H9 (cell line): Measurements from ENCODE around the gene IDUA. TPM values are rescaled to one million over a fixed set of nuclear protein-coding genes. Genes with fewer than 3 reads are reported as not detected.

Experiments
- DNase-seq: peaks from one replicate; pipeline ENCODE4 v3.0.0-alpha.2; 2017
- H2AFZ ChIP-seq: one replicate; pipeline ENCODE4 v1.6.1; 2013; ENCODE audit warnings: mild to moderate bottlenecking, low read length, control low read depth, moderate library complexity
- H2AK5ac ChIP-seq: 2 replicates; pipeline ENCODE4 v1.6.1; 2013; ENCODE audit warnings: low read length, control low read depth, mixed read lengths; ENCODE audit not compliant: insufficient read length
- H2BK120ac ChIP-seq: one replicate; pipeline ENCODE4 v1.6.1; 2013; ENCODE audit warnings: low read depth, mild to moderate bottlenecking, low read length, control low read depth, inconsistent platforms; ENCODE audit not compliant: poor library complexity, severe bottlenecking
- H2BK12ac ChIP-seq: 2 replicates; pipeline ENCODE4 v1.6.1; 2013; ENCODE audit warnings: low read length, control low read depth, mixed read lengths, low read depth; ENCODE audit not compliant: insufficient read length
- H2BK15ac ChIP-seq: 2 replicates; pipeline ENCODE4 v1.6.1; 2013; ENCODE audit warnings: low read depth, low read length, control low read depth
- H2BK20ac ChIP-seq: one replicate; pipeline ENCODE4 v1.6.1; 2013; ENCODE audit warnings: low read depth, mild to moderate bottlenecking, low read length, control low read depth, inconsistent platforms; ENCODE audit not compliant: poor library complexity, severe bottlenecking
- H2BK5ac ChIP-seq: 2 replicates; pipeline ENCODE4 v1.6.1; 2013; ENCODE audit warnings: low read length, control low read depth, mixed read lengths; ENCODE audit not compliant: insufficient read length
- H3K14ac ChIP-seq: 2 replicates; pipeline ENCODE4 v1.6.1; 2013; ENCODE audit warnings: low read length, control low read depth; ENCODE audit not compliant: insufficient read depth
- H3K18ac ChIP-seq: 2 replicates; pipeline ENCODE4 v1.6.1; 2013; ENCODE audit warnings: low read depth, mild to moderate bottlenecking, mixed read lengths, low read length, control low read depth; ENCODE audit not compliant: insufficient read length
- H3K23ac ChIP-seq: 2 replicates; pipeline ENCODE4 v1.6.1; 2013; ENCODE audit warnings: low read length, control low read depth, mixed read lengths, low read depth; ENCODE audit not compliant: insufficient read length
- H3K23me2 ChIP-seq: 2 replicates; pipeline ENCODE4 v1.6.1; 2013; ENCODE audit warnings: low read depth, mild to moderate bottlenecking, mixed read lengths, low read length, control low read depth; ENCODE audit not compliant: insufficient read length, poor library complexity, severe bottlenecking
- H3K27ac ChIP-seq: 2 replicates; pipeline ENCODE4 v1.5.1; 2013; ENCODE audit warnings: low read length, control low read depth, mixed read lengths, low read depth; ENCODE audit not compliant: insufficient read length
- H3K27me3 ChIP-seq: 2 replicates; pipeline ENCODE4 v1.6.1; 2013; ENCODE audit warnings: low read length, control low read depth, inconsistent platforms; ENCODE audit not compliant: insufficient read depth
- H3K4ac ChIP-seq: 2 replicates; pipeline ENCODE4 v1.6.1; 2013; ENCODE audit warnings: low read depth, mild to moderate bottlenecking, control low read depth, inconsistent platforms, low read length, moderate library complexity
- H3K4me1 ChIP-seq: 2 replicates; pipeline ENCODE4 v1.6.1; 2013; ENCODE audit warnings: low read length, control low read depth, inconsistent platforms; ENCODE audit not compliant: insufficient read depth
- H3K4me2 ChIP-seq: 2 replicates; pipeline ENCODE4 v1.6.1; 2013; ENCODE audit warnings: low read length, control low read depth, mixed read lengths; ENCODE audit not compliant: insufficient read length, insufficient read depth
- H3K56ac ChIP-seq: 2 replicates; pipeline ENCODE4 v1.6.1; 2013; ENCODE audit warnings: low read depth, mild to moderate bottlenecking, mixed read lengths, low read length, control low read depth; ENCODE audit not compliant: insufficient read length
- H3K79me1 ChIP-seq: 2 replicates; pipeline ENCODE4 v1.6.1; 2013; ENCODE audit warnings: low read depth, mild to moderate bottlenecking, moderate library complexity, low read length, control low read depth, inconsistent platforms; ENCODE audit not compliant: insufficient read depth, poor library complexity, severe bottlenecking
- H3K79me2 ChIP-seq: 2 replicates; pipeline ENCODE4 v1.6.1; 2013; ENCODE audit warnings: low read length, control low read depth, inconsistent platforms; ENCODE audit not compliant: insufficient read depth
- H3K9ac ChIP-seq: 2 replicates; pipeline ENCODE4 v1.6.1; 2013; ENCODE audit warnings: low read length, control low read depth, mixed read lengths; ENCODE audit not compliant: insufficient read length; ENCODE audit errors: extremely low read depth
- H3K9me3 ChIP-seq: one replicate; pipeline ENCODE4 v1.6.1; 2013; ENCODE audit warnings: low read depth, low read length, inconsistent platforms; ENCODE audit not compliant: control insufficient read depth
- H3T11ph ChIP-seq: one replicate; pipeline ENCODE4 v1.6.1; 2013; ENCODE audit warnings: mild to moderate bottlenecking, low read length, control low read depth, inconsistent platforms
- H4K20me1 ChIP-seq: one replicate; pipeline ENCODE4 v1.6.1; 2013; ENCODE audit not compliant: control insufficient read depth, insufficient read length, insufficient read depth
- H4K5ac ChIP-seq: 2 replicates; pipeline ENCODE4 v1.6.1; 2013; ENCODE audit warnings: low read depth, mild to moderate bottlenecking, mixed read lengths, low read length, control low read depth; ENCODE audit not compliant: insufficient read length
- H4K8ac ChIP-seq: replicated peaks from 2 replicates; pipeline ENCODE4 v1.6.1; 2013; ENCODE audit warnings: low read length, control low read depth, mixed read lengths, low read depth; ENCODE audit not compliant: insufficient read length
- H4K91ac ChIP-seq: 2 replicates; pipeline ENCODE4 v1.6.1; 2013; ENCODE audit warnings: low read depth, mild to moderate bottlenecking, moderate library complexity, mixed read lengths, low read length, control low read depth; ENCODE audit not compliant: insufficient read length
- H3K27ac Mint-ChIP-seq, 3 experiments: 2 replicates in 2 of 3; 3 replicates in 1 of 3; pipeline ENCODE4 v1.8.0; 2020 to 2021; ENCODE audit warnings: mixed read lengths in 3 of 3, mild to moderate bottlenecking in 1 of 3, moderate library complexity in 1 of 3
- H3K27me3 Mint-ChIP-seq: 2 replicates; pipeline ENCODE4 v1.8.0; 2021; ENCODE audit warnings: low read depth, mild to moderate bottlenecking, moderate library complexity, mixed read lengths
- H3K36me3 Mint-ChIP-seq, 3 experiments: 2 replicates in 2 of 3; 3 replicates in 1 of 3; pipeline ENCODE4 v1.8.0; 2020 to 2021; ENCODE audit warnings: low read depth in 3 of 3, mixed read lengths in 3 of 3; ENCODE audit not compliant: insufficient read depth in 1 of 3
- H3K4me1 Mint-ChIP-seq, 2 experiments: 2 replicates each; pipeline ENCODE4 v1.8.0; 2020; ENCODE audit warnings: mixed read lengths in 2 of 2
- H3K4me3 Mint-ChIP-seq, 2 experiments: 2 replicates in 1 of 2; 3 replicates in 1 of 2; pipeline ENCODE4 v1.8.0; 2020 to 2021; ENCODE audit warnings: mild to moderate bottlenecking in 2 of 2, mixed read lengths in 2 of 2, moderate library complexity in 1 of 2
- H3K9me3 Mint-ChIP-seq, 2 experiments: 2 replicates in 1 of 2; 3 replicates in 1 of 2; pipeline ENCODE4 v1.8.0; 2020; ENCODE audit warnings: mild to moderate bottlenecking in 2 of 2, mixed read lengths in 2 of 2, moderate library complexity in 1 of 2
- CTCF ChIP-seq: fragments of 200-600 bp; sonication (generic); conservative IDR thresholded peaks from 3 replicates; pipeline ENCODE4 v1.8.0; 2021; ENCODE audit warnings: antibody characterized with exemption, mild to moderate bottlenecking
- WGBS: extraction: QIAGEN DNeasy Blood & Tissue Kit; methylation state at CpG from one replicate; pipeline ENCODE4 v1.1.7; 2013; ENCODE audit warnings: missing lambda C conversion rate, low lambda C conversion rate, mixed read lengths; ENCODE audit not compliant: insufficient read length; ENCODE audit errors: extremely low coverage; 5-methylcytosine and 5-hydroxymethylcytosine counted together
- total RNA-seq: library from RNA; stranded (reverse); gene quantifications from 2 replicates; pipeline ENCODE4 v1.2.1, GENCODE V29; 2021

The IDUA gene
- total RNA-seq, 1 experiment from 2014 or later, result 14.5 TPM

DNA sequence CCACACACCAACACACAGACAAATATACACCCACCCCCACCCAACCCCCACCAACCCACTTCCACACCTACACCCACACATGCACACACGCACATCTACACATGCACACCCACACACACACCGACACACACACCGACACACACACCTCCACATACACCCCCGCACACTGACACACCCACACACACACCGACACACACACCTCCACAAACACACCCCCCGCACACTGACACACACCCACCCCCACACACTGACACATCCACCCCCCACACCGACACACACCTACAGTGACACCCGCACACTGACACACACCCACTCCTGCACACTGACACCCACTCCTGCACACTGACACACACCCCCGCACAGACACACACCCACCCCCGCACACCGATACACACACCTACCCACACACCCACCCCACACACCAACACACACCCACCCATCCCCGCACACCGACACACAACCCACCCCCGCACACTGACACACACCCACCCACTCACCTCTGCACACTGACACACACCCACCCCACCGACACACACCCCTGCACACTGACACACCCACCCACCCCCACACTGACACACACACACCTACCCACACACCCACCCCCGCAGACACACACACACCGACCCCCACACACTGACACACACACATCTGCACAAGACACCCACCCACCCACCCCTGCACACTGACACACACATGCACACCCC lies 55.7 kb downstream of the IDUA start:
- no peak overlapping the region for H3K18ac ChIP-seq
- H3K79me1 ChIP-seq, result no peaks in the 10 kb centered on the region
- H3K27ac Mint-ChIP-seq, result no peak overlapping the region
- H3K4ac ChIP-seq, result no peak overlapping the region
- H3K4me1 Mint-ChIP-seq, result peaks cover 6 to 24% of the 10 kb centered on the region in 2 experiments
- H2BK20ac ChIP-seq, result no peak overlapping the region
- H4K5ac ChIP-seq, result no peak overlapping the region
- H2BK15ac ChIP-seq, result no peak overlapping the region
- WGBS, result 100% methylated on average over 5 of the region's 17 CpGs
- no peak overlapping the region for H2AK5ac ChIP-seq
- H3K23ac ChIP-seq, result no peak overlapping the region
- H3T11ph ChIP-seq, result no peak overlapping the region
- peaks cover 18% of the 10 kb centered on the region for H3K27me3 Mint-ChIP-seq
- no peaks in the 10 kb centered on the region; the same call in 1 of the 2 replicates for H3K4me1 ChIP-seq
- H3K9me3 ChIP-seq, result no peaks in the 10 kb centered on the region
- no peak overlapping the region for H3K4me2 ChIP-seq
- H3K4me3 Mint-ChIP-seq, result no peak overlapping the region
- no peak overlapping the region for H3K14ac ChIP-seq
- no peak overlapping the region for H4K91ac ChIP-seq
- peaks cover 0 to 2% (median 0%) of the 10 kb centered on the region in 3 experiments; a peak in 2 of 7 replicates for H3K36me3 Mint-ChIP-seq
- peaks cover 4% of the 10 kb centered on the region for H3K23me2 ChIP-seq
- H4K20me1 ChIP-seq, result no peaks in the 10 kb centered on the region
- H2BK5ac ChIP-seq, result no peak overlapping the region
- no peaks in the 10 kb centered on the region; a peak in 3 of 5 replicates for H3K9me3 Mint-ChIP-seq
- no peaks in the 10 kb centered on the region for H3K79me2 ChIP-seq
- no peak overlapping the region for H2AFZ ChIP-seq
- H4K8ac ChIP-seq, result no peak overlapping the region
- H3K27ac ChIP-seq, result no peak overlapping the region
- H3K56ac ChIP-seq, result no peak overlapping the region
- no peak for DNase-seq
- no peak overlapping the region for H3K9ac ChIP-seq
- H3K27me3 ChIP-seq, result no peaks in the 10 kb centered on the region; the same call in 1 of the 2 replicates
- no peak overlapping the region for H2BK120ac ChIP-seq
- H2BK12ac ChIP-seq, result no peak overlapping the region
- no peak for TF ChIP-seq CTCF
